SIG-M5 (cell line): ENCODE results near the gene FNTB.
"Not testable (repeated sequence)": the region's sequence is repeated elsewhere in the genome, so short reads cannot be mapped to it uniquely, and the experiment has no call there.

Experiments
- DNase-seq: peaks from one replicate; lab custom pipeline; 2025; lab: John Stamatoyannopoulos, UW

FNTB gene

DNA sequence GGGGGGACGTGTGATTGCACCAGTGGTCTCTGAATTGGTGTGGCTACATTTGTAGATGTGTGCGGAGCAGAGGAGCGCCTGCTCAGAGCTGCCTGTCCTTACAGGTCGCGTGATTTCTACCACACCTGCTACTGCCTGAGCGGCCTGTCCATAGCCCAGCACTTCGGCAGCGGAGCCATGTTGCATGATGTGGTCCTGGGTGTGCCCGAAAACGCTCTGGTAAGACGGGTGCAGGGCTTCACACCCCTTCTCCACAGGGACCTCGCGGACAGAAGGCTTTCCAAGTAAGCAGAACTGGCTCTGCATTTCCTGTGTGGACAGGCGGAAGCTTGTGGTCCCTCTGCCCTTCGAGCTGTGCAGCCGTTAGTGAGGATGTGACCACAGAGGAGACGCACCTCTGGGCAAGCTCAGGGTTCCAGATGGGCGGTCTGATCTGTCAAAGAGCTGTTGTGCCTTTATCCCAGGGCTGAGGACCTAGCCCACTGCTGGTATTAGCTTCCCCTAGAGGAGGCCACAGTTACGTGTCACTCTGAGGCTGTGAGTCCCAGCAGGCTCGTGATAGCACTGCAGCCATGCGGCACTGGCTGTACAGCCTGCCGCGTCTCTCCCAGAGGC, 67.9 kb downstream of the FNTB start:
- no peak for DNase-seq

DNA sequence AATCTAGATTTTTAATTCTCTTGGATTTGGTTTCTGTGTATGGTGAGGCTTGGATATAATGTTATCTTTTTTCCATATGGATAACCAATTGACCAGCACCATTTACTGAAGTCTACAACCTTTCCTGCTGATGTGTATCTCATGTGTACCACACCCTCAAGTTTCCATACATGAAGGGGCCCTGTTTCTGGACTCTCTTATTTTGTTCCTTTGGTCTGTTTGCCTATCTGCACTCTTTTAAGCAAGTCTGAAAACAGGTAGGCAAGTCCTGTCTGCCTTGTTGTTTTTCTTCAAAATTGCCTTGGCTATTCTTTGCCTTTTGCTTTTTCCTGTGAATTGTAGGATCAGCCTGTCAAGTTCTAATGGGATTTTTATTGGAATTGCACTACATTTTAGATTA, 71.0 kb downstream of the FNTB start:
- DNase-seq, result no peak

GRCh38 chr14:65062096-65063075, 75.7 kb downstream of the FNTB start:
- no peak for DNase-seq

DNA sequence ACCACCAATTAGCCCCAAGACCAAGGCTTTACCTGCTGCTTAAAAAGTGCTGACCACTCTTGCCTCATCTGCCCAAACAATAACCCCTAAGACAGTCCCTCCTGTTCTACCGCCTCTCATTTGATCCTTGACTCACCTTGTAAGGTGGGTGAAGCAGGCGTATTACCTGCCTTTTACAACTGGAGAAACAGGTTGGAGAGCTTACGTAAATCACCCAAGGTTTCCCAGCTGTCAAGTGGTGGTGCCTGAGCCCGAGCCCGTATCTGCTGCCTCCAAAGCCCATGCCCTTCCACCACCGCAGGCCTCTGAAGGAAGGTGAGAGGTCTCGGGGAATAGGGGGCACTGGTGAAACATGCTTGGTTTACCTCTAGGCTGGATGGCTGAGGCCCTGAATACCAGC, 79.0 kb downstream of the FNTB start:
- DNase-seq, result no peak

- DNase-seq, result no peak
These were observed 83.2 kb downstream of the FNTB start for GRCh38 chr14:65069874-65070413.

- DNase-seq, result no peak
These were observed 83.8 kb downstream of the FNTB start for GRCh38 chr14:65070471-65070976.

- no peak for DNase-seq
These were observed 84.8 kb downstream of the FNTB start for GRCh38 chr14:65071544-65071943.

DNA sequence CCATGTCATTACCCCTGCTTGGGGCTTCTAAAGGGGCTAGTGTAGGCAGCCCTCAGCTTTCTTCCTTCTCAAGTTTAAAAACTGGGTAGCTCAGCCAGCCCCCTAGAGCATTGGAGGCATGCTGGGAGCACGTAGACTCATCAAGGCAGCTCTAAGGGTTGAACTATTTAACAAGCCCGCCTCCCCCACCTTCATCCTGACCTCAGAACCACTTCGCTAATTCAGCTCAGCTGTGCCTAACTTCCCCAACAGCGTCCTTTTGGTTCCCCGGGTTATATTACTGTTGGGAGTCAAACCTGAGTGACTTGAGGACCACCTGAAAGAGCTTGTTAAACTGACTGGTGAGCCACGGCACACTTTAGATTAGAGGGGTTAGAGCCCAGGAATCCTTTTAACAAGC, 85.6 kb downstream of the FNTB start:
- DNase-seq, result no peak

DNA sequence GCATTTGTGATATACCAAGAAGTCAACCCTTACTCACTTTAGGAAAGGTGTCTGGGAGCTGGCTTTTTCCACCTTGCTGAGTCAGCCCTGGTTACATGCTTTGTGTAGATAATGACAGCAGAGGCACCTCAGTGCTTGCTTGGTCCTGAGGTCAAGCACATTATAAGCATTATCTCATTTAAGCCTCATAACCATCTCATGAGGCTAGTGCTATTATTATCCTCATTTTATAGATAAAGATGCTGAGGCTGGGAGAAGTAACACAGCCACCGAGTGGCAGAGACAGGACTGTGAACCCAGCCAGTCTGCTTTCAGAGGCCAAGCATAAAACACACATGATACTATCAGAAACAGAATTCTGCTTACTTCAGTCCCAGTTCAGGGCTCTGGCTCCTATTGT, 86.2 kb downstream of the FNTB start:
- DNase-seq, result no peak

- DNase-seq, result no peak
These were observed 87.0 kb downstream of the FNTB start for GRCh38 chr14:65073605-65074201.

GRCh38 chr14:65074449-65075150, 87.9 kb downstream of the FNTB start:
- no peak for DNase-seq

- no peak for DNase-seq
These were observed 89.1 kb downstream of the FNTB start for GRCh38 chr14:65075628-65076325.

GRCh38 chr14:65077318-65077717, 90.6 kb downstream of the FNTB start:
- no peak for DNase-seq

DNA sequence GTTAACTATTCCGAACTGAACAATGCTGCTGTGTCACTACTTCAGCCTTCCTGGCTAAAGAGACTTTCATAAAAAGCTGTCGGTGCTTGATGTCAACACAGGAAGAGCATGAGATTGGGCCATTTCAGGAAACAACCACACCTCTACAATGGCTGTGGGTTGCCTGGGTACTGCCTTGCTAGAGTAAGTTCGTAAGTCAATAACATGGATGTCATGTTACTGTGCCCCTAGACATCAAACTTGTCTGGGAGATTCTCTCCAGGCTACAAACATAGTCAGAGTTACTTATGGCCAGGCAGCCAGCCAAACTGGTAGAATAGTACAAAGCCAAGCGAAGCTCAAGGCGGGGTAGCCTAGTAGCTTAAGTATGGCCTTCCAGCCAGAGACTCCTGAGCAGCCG, 92.5 kb downstream of the FNTB start:
- no peak for DNase-seq

DNA sequence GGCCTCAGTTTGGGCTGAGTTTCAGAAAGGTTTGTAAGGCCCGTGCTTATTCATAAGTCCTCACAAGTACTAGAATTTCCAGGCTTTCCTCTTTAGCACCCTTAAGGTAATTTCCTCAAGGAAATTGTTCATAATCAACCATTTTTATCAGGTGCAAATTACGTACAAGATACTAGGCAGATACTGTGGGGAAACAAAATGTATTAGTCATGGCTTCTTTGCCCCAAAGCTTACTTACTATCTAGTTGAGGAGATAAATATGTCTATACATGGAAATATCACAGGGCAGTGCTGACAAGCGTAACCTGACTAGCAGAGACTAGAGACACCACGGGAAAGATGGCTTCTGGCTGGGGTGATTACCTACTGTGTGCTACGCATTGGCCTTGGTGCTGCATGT, 93.1 kb downstream of the FNTB start:
- no peak for DNase-seq

GRCh38 chr14:65080960-65081747, 94.5 kb downstream of the FNTB start:
- no peak for DNase-seq

- no peak for DNase-seq
These were observed 96.2 kb downstream of the FNTB start for GRCh38 chr14:65082930-65083329.

GRCh38 chr14:65084554-65085505, 98.1 kb downstream of the FNTB start:
- DNase-seq, result no peak

DNA sequence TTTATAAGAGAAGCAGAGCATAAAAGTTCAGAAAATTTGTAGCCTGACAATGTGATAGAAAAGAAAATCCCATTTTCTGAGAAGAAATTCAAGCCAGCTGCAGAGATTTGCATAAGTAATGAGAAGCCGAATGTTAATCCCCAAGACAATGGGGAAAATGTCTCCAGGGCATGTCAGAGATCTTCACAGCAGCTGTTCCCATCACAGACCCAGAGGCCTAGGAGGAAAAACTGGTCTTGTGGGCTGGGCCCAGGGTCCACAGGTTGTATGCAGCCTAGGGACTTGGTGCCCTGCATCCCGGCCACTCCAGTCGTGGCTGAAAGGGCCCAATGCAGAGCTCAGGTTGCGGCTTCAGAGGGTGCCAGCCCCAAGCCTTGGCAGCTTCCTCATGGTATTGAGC, 100.0 kb downstream of the FNTB start:
- DNase-seq, result not testable (repeated sequence)
